GM23248 (cell line): Measurements from ENCODE around the gene HSP90AB1. TPM values are rescaled to one million over a fixed set of nuclear protein-coding genes. Genes with fewer than 3 reads are reported as not detected.

Experiments used
- DNase-seq: peaks from one replicate; pipeline ENCODE4 v3.0.0-alpha.2; 2015
- H2AFZ ChIP-seq: fragments of 200-600 bp; sonication (generic); 2 replicates; pipeline ENCODE4 v1.6.1; 2016; ENCODE audit warnings: antibody characterized with exemption
- H3F3A ChIP-seq: fragments of 200-600 bp; sonication (generic); 2 replicates; pipeline ENCODE4 v1.6.1; 2016; ENCODE audit warnings: mild to moderate bottlenecking, antibody characterized with exemption, mixed run types; ENCODE audit not compliant: insufficient read depth
- H3K27ac ChIP-seq: fragments of 200-600 bp; sonication (generic); 2 replicates; pipeline ENCODE4 v1.5.1; 2016; ENCODE audit warnings: mild to moderate bottlenecking
- H3K27me3 ChIP-seq: fragments of 200-600 bp; sonication (generic); replicated peaks from 2 replicates; pipeline ENCODE4 v1.6.1; 2016; ENCODE audit warnings: mild to moderate bottlenecking; ENCODE audit not compliant: insufficient read depth
- H3K36me3 ChIP-seq: fragments of 200-600 bp; sonication (generic); 2 replicates; pipeline ENCODE4 v1.6.1; 2016; ENCODE audit warnings: low read depth, mild to moderate bottlenecking
- H3K4me1 ChIP-seq: fragments of 200-600 bp; sonication (generic); 2 replicates; pipeline ENCODE4 v1.6.1; 2016; ENCODE audit warnings: mild to moderate bottlenecking; ENCODE audit not compliant: insufficient read depth
- H3K4me2 ChIP-seq: fragments of 200-600 bp; sonication (generic); one replicate; pipeline ENCODE4 v1.6.1; 2016; ENCODE audit warnings: mild to moderate bottlenecking; ENCODE audit not compliant: unreplicated experiment
- H3K4me3 ChIP-seq: fragments of 200-600 bp; sonication (generic); 2 replicates; pipeline ENCODE4 v1.5.1; 2016; ENCODE audit warnings: mild to moderate bottlenecking
- H3K79me2 ChIP-seq: fragments of 200-600 bp; sonication (generic); 2 replicates; pipeline ENCODE4 v1.6.1; 2016; ENCODE audit warnings: mild to moderate bottlenecking; ENCODE audit not compliant: insufficient read depth
- H3K9ac ChIP-seq: fragments of 200-600 bp; sonication (generic); 2 replicates; pipeline ENCODE4 v1.6.1; 2016; ENCODE audit warnings: mild to moderate bottlenecking
- H3K9me2 ChIP-seq: fragments of 200-600 bp; sonication (generic); 2 replicates; pipeline ENCODE4 v1.6.1; 2016; ENCODE audit warnings: mixed run types, mild to moderate bottlenecking, moderate library complexity; ENCODE audit not compliant: insufficient read depth
- H3K9me3 ChIP-seq: fragments of 200-600 bp; sonication (generic); one replicate; pipeline ENCODE4 v1.6.1; 2017; ENCODE audit warnings: low read depth
- H4K20me1 ChIP-seq: fragments of 200-600 bp; sonication (generic); 2 replicates; pipeline ENCODE4 v1.6.0; 2016; ENCODE audit not compliant: insufficient read depth
- EZH2 ChIP-seq: fragments of 200-600 bp; sonication (generic); IDR thresholded peaks from 2 replicates; pipeline ENCODE4 v1.6.1; 2018; ENCODE audit warnings: antibody characterized with exemption, mild to moderate bottlenecking; ENCODE audit not compliant: insufficient read depth, poor library complexity, severe bottlenecking
- EZH2phosphoT487 ChIP-seq: fragments of 200-600 bp; sonication (generic); IDR thresholded peaks from 2 replicates; pipeline ENCODE4 v1.6.1; 2018; ENCODE audit warnings: antibody characterized with exemption, moderate library complexity, mild to moderate bottlenecking, low read depth; ENCODE audit not compliant: insufficient read depth
- WGBS, 2 experiments: methylation state at CpG; one replicate each; pipeline ENCODE4 v1.1.6; 2015 to 2017; ENCODE audit warnings: low lambda C conversion rate in 2 of 2, low coverage in 1 of 2; ENCODE audit errors: missing lambda C conversion rate in 2 of 2; 5-methylcytosine and 5-hydroxymethylcytosine counted together
- in situ Hi-C: fragments of 300-500 bp; cut with MboI; formaldehyde crosslinking; loops from 2 replicates; pipeline ENCODE4 v1.15.0; 2020
- polyA plus RNA-seq: library from polyadenylated mRNA; unstranded; fragments of >200 nt; fragmentation: Nextera tagmentation; extraction: Ambion mirVana; gene quantifications from 2 replicates; pipeline ENCODE4 v1.2.1, GENCODE V29; 2016
- total RNA-seq: library from RNA; depleted of rRNA; stranded (reverse); fragments of >200 nt; shearing (Covaris generic); gene quantifications from 2 replicates; pipeline ENCODE4 v1.2.3, GENCODE V29; 2014

Gene HSP90AB1
- total and polyA plus RNA-seq, 2 experiments from 2014 or later: 392 to 732 TPM

DNA sequence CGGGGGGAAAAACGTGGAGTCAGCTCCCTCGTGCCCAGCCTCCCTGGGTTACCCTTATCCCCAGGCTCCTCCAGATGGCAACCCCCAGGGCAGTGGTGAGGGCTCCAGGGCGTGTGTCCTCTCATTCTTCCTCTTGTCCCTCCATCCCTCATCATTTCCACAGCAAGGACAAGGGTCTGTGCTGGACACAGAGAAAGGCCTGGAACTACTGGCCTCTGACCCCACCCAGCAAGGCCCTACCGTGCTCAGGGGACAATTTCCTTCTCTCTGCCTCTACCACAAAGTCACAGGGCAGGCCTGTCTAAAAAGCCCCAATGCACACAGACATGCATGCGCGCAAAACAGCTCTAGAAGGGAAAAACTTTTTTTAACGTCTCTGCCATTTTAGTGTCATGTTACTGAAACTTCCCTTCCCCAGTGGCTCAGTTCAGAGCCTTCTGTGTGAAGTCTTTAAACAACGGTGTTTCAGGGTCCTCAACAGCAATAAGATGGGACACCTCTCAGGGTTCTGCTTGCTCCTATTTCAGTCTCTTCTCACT lies 11.5 kb downstream of the HSP90AB1 start:
- 89 to 92% methylated on average over 9 of the region's 9 CpGs for WGBS, 2 experiments

GRCh38 chr6:44258921-44259320 lies 12.0 kb downstream of the HSP90AB1 start:
- WGBS, 2 experiments: 72% methylated on average over 3 of the region's 3 CpGs
- peaks cover 44% of the 10 kb centered on the region for H3K79me2 ChIP-seq

More for the DNA sequence above, 11.5 kb downstream of the HSP90AB1 start:
- TF ChIP-seq EZH2 (no peak), EZH2phosphoT487 (no peak)
- no peaks in the 10 kb centered on the region for H3K9me2 ChIP-seq
- peaks cover 44% of the 10 kb centered on the region for H3K79me2 ChIP-seq
- no peaks in the 10 kb centered on the region for H3K9me3 ChIP-seq
- H3K27me3 ChIP-seq: no peaks in the 10 kb centered on the region
- H2AFZ ChIP-seq: peak overlapping the region; percentile 95; the same call in 1 of the 2 replicates
- H3K36me3 ChIP-seq: peaks cover 10% of the 10 kb centered on the region
- no peak for DNase-seq
- H3K4me2 ChIP-seq: no peak overlapping the region
- no peaks in the 10 kb centered on the region for H4K20me1 ChIP-seq
- H3K9ac ChIP-seq: no peak overlapping the region
- peaks cover 16% of the 10 kb centered on the region for H3K4me1 ChIP-seq
- no peak overlapping the region for H3K27ac ChIP-seq
- in situ Hi-C loops: no loop called here
- H3K4me3 ChIP-seq: no peak overlapping the region
- H3F3A ChIP-seq: peaks cover 37% of the 10 kb centered on the region

DNA sequence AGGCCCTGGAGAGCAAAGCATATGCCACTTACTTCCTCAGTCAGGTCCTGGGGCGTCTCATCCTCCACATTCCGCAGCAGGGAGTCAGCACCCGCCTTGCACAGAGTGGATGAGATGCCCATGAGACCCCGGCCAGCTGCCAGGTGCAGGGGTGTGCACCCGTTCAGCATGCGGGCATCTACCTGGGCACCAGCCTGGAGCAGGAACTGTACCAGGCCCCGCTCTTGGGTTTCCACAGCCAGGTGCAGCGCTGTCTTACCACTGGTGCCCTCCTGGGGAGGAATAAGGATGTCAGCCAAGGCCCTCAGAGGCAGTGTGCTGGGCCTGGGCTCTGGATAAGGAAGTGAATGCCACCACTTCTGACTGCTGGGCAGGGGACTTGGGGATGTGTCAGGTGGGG lies 13.1 kb downstream of the HSP90AB1 start:
- H3K79me2 ChIP-seq: peaks cover 44% of the 10 kb centered on the region
- TF ChIP-seq EZH2 (no peak), EZH2phosphoT487 (no peak)
- in situ Hi-C loops: no loop called here

More at GRCh38 chr6:44258921-44259320, 12.0 kb downstream of the HSP90AB1 start:
- in situ Hi-C loops: no loop called here
- Histone ChIP-seq H4K20me1 (no peaks in the 10 kb centered on the region), H3K9ac (no peak overlapping the region), H3K4me1 (peaks cover 21% of the 10 kb centered on the region), H3K27me3 (no peaks in the 10 kb centered on the region), H3K27ac (no peak overlapping the region), H3K36me3 (peaks cover 5% of the 10 kb centered on the region; the same call in 1 of the 2 replicates), H3K4me2 (no peak overlapping the region), H3K9me3 (no peaks in the 10 kb centered on the region), H2AFZ (no peak overlapping the region), H3K4me3 (no peak overlapping the region), H3K9me2 (no peaks in the 10 kb centered on the region), H3F3A (peaks cover 32% of the 10 kb centered on the region)
- TF ChIP-seq EZH2 (no peak), EZH2phosphoT487 (no peak)
- no peak for DNase-seq

DNA sequence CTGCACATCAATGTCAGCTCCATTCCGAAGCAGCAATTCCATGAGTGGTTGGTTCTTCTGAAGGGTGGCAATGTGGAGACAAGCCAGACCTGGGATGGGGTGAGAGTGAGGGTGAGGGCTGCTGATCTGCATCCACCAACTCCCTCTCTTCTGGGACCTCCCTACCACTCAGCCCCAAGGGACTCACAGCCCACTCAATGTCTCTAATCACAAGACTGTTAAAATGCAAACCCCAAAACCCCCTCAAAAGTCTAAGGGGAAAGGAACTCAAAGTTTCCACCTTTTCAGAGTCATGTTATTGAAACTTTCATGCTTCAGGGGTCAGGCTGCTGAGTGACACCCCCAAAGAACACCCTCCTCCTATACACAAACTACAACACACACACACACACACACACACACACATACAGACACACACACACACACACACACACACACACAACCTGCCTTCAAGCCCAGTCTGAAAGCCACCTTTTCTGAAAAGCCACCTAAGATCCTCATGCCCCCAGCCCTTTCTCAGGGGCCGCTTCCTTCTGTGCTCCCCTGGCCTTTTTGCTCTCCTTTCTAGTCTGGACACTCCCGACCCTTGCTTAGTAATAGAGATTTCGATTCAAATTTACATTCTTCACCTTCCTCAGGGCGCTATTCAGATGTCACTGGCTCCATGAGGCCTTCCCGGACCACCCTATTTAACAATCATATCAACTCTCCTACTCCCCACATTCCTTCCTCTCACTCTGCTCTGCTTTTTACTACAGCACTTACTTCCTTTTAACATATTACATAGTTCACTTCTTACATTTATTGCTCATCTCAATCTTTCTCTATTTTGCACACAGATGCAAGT lies 13.8 kb downstream of the HSP90AB1 start:
- no peak overlapping the region for H3K27ac ChIP-seq
- H3K27me3 ChIP-seq: no peaks in the 10 kb centered on the region
- no peak for DNase-seq
- no peaks in the 10 kb centered on the region for H3K9me2 ChIP-seq
- peaks cover 29% of the 10 kb centered on the region for H3K4me1 ChIP-seq
- no peak overlapping the region for H3K4me2 ChIP-seq
- no peak overlapping the region for H2AFZ ChIP-seq
- H3K36me3 ChIP-seq: no peaks in the 10 kb centered on the region
- no peaks in the 10 kb centered on the region for H3K9me3 ChIP-seq
- no peak overlapping the region for H3K4me3 ChIP-seq
- H4K20me1 ChIP-seq: no peaks in the 10 kb centered on the region
- H3F3A ChIP-seq: peaks cover 15% of the 10 kb centered on the region
- in situ Hi-C loops: no loop called here
- no peak overlapping the region for H3K9ac ChIP-seq
- no peak for TF ChIP-seq EZH2
- no peak for TF ChIP-seq EZH2phosphoT487
- peaks cover 38% of the 10 kb centered on the region for H3K79me2 ChIP-seq
- 91 to 94% methylated on average over 6 of the region's 6 CpGs for WGBS, 2 experiments

More for the DNA sequence above, 13.1 kb downstream of the HSP90AB1 start:
- H2AFZ ChIP-seq: no peak overlapping the region
- H3K9me2 ChIP-seq: no peaks in the 10 kb centered on the region
- no peaks in the 10 kb centered on the region for H4K20me1 ChIP-seq
- no peaks in the 10 kb centered on the region for H3K36me3 ChIP-seq
- no peak overlapping the region for H3K27ac ChIP-seq
- no peaks in the 10 kb centered on the region for H3K9me3 ChIP-seq
- 99% methylated on average over 8 of the region's 8 CpGs for WGBS, 2 experiments
- no peak for DNase-seq
- no peak overlapping the region for H3K4me3 ChIP-seq
- peaks cover 29% of the 10 kb centered on the region for H3K4me1 ChIP-seq
- no peak overlapping the region for H3K4me2 ChIP-seq
- peaks cover 22% of the 10 kb centered on the region for H3F3A ChIP-seq
- H3K9ac ChIP-seq: no peak overlapping the region
- H3K27me3 ChIP-seq: no peaks in the 10 kb centered on the region
